Right forelimb (tissue), 1 donor: Measurements from ENCODE around the gene KIAA1191.
"Not testable (repeated sequence)": the region's sequence is repeated elsewhere in the genome, so short reads cannot be mapped to it uniquely, and the experiment has no call there.

Experiments
- DNase-seq: peaks from one replicate; pipeline ENCODE4 v3.0.0-alpha.2; 2018

KIAA1191 gene

DNA sequence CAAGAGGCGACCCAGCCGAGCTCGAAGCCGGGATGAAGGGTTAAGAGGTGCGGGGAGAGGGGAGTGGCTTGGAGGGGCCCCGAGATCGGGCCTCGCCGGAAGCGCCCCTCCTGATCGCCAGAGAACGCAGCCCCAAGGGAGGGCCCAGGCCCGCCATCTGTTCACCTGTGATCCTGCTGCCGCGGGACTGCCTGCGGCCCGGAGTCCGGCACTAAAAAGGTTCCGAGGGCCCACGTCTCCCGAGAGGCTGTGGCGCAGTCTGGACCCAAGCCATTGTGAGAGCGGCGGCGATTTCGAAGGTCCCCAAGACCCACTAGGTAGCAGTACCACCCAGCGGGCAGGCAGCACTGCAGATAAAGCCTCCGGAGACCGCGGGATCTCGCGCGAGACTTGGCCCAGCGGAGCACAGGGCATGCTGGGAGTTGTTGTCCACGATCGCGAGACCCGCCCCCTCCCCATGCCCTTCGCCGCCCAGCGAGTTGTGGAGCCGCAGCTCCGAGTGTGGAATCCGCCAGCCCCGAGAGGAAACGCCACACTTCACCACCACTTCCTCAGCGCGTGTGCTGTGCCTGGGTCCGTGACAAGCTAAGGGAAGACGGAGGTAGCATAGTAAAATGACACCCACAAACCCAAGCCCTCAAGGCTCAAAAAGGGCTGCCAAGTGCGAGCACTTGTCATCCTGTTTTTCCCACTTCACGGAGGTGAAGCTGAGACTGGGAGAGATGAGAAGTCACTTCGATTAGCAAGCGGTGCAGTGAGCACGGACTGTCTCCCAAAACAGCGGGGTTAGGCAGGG lies at the start of gene KIAA1191:
TSS of gene KIAA1191 (minus strand) at position 328 of the 796 bp plus-strand sequence. CDS start 2,256 bp downstream, outside the sequence.
- peak; percentile 94 for DNase-seq

- DNase-seq = no peak
Observed at GRCh38 chr5:176410486-176411180, 49.1 kb upstream of the KIAA1191 start.

DNA sequence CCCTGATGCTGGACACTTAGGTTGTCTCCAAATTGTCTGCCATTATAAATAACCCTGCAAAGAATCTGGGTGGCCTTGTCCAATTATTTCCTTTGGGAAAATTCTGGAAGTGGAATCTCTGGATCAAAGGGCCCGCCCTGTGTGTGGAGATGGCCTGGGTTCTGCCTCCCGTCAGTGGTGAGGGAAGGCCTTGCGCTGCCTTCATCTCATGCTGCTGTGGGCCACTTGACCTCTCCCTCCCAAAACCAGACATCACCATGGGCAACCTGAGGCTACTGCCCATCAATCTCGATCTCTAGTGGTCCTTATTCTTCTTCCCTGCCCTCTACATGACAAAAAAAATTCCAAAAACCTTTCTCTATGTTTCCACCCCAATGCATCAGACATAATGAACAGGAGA lies 48.2 kb upstream of the KIAA1191 start:
- DNase-seq = no peak

DNA sequence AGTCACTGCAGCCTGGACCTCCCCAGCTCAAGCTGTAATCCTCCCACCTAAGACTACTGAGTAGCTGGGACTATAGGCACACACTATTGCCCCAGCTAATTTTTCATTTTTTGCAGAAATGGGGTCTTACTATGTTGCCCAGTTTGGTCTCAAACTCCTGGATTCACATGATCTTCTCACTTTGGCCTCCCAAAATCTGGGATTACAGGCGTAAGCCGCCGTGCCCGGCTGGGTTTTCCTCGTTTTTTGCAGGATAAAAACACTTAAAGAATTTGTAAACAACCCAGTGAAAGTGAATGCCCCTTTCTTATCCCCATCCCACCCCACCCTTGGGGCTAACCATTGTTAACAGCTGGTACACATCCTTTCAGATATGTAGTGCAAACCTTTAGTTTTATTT lies 47.0 kb upstream of the KIAA1191 start:
- no peak for DNase-seq

DNA sequence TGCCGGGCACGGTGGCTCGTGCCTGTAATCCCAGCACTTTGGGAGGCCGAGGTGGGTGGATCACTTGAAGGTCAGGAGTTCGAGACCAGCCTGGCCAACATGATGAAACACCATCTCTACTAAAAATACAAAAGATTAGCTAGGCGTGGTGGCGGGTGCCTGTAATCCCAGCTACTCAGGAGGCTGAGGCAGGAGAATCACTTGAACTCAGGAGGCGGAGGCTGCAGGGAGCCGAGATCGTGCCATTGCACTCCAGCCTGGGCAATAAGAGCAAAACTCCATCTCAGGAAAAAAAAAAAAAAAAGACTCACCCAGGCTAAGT lies 46.6 kb upstream of the KIAA1191 start:
- not testable (repeated sequence) for DNase-seq

DNA sequence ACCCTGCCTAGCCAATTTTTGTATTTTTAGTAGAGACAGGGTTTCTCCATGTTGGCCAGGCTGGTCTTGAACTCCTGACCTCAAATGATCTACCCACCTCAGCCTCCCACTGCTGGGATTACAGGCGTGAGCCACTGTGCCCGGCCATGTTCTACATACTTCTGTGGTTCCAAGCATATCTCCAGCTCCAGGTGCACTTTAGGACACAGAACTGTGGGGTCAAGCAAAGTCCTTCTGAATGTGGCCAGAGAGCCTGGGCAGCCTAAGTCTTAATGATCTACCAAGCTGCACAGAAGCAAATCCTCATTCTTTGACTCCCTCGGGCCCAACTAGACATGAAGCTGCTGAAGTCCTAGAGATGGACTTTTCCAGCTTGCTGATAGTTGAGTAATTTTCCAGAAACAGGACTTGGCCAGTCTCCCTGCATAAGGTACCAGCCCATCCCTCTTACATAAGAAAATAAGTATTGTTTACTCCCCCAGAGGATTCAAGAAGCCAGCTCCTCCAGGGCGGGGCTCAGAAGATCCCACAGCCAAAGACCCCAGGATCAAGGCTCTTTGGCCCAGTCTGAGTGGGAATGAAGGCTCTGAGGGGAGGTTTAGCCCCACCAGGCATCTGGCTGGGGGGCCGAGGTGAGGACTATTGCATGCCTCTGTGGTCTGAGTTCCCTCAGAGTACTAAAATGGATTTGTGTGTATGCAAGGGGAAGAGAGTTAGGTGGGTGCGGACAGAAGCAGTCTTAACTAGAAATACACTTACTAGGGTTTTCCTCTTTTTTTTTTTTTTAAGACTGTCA lies 46.1 kb upstream of the KIAA1191 start:
- DNase-seq = peak; percentile 39

GRCh38 chr5:176406436-176407052 lies 45.0 kb upstream of the KIAA1191 start:
- DNase-seq = no peak

- DNase-seq = no peak
Observed at GRCh38 chr5:176405656-176406435, 44.3 kb upstream of the KIAA1191 start.

DNA sequence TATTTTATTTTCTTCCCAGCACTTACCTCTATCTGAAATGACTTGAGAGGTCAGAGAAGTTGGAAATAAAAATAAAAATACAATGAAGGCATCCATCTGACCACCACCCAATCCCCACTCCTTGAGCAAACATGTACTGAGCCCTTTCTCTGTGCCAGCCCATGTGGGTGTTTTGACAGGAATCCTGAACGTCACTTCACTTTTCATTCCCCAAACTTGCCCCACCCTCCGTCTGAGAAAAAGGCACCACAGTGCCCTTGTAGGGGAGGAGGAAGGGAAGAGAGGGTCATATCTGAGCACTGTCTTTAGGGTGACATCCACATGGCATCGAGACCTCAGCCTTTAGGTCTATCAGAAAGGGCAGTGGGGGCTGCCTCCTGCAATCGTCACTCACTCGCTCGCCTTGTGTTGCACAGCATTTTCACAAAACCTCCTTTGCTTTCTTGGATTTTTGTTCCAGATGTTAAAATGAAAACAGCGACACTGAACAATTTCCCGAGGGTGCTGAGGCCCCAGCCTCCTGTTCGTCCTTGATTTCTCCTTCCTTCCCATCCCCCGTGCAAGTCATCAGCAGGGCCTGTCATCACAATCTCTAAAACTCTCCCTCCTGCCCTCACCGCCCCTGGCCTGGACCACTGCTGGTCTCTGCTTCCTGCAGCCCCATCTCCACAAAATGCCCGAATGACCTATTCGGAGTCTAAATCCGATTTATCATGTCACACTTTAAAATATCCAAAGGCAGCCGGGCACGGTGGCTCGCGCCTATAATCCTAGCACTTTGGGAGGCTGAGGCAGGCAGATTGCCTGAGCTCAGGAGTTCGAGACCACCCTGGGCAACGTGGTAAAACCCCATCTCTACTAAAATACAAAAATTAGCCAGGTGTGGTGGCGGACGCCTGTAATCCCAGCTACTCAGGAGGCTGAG lies 40.0 kb upstream of the KIAA1191 start:
- no peak for DNase-seq

GRCh38 chr5:176400382-176401156 lies 39.0 kb upstream of the KIAA1191 start:
- DNase-seq = no peak

DNA sequence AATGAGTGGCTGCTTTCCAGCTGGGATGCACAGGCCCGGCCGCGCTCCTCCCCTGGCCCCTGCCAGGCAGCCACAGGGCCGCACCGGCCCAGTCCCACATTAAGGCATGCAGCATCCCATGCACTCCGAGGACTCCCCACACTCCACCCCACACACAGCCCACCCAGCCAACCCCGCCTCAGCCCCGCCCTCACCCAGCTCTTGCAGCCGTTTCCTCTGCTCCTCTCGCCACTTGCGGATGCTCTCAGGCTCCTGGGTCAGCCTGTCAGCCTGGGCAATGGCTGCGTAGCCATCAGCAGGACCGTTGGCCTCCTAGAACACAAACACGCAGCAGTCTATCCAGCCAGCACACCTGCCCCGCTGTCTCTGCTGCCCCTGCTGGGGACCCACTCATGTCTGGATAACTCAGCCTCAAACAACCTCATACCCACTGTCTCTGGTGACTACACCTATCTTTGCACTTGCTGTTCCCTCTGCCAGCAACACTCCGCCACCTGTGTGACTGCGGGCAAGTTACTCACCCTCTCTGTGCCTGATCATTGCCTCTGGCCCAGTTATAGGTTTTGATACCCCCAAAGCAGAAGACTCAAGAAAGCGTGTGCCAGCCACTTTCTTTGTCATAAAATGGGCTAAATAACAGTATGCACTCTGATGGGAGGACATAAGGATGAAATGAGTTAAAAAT lies 36.3 kb upstream of the KIAA1191 start:
- peak; percentile 2 for DNase-seq

DNA sequence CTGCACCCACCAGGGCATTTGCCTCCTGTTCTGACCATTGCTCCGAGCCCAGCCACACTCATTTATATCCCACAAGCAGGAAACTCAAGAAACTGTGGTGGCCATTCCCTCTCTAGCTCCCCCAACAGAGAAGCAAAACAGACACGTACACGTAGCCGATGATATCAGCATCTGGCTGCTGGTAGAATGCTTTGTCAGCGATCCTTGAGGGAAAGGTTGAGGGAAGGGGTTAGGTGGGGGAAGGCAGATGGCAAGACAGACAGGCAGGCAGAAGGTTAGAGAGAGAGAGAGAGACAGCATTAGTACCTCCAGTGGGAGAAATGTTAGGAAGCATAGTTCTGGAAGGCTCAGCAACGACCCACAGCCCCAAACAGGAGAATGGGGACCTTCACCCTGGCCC lies 34.8 kb upstream of the KIAA1191 start:
- DNase-seq = no peak

DNA sequence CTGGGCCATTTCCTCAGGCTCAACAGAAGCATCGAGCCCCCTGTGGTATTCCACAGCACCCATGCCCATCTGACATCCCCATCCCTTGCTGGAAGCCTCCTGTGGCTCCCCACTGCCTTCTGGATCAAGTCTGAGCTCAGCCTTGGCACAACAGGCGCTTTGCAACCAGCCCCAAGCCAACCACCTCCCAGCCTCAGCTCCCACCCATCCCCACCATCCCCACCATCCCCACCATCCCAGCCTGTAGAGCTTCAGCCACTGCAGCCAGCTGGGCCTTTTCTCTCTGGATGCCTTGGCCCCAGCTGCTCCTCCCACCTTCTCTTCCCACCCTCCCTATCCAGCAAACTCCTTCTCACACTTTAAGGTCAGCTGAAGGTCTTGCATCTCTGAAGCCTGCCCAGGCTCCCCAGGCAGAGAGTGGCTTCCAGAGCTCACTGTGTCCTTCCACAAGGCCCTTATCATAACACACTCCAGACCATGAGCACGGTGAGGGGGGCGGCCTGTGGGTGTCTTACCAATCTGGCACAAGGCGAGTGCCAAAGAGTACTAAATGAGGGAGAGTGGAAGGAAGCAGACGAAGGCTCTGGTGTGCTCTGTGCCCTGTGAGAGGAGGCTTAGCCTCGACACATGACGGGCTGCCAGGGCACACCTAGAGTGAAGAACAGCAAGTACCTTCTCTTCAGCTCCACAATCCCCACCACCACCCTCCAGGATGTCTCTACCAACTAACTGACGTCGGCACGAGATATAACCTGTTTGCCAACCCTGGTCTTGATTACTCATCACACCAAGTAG lies 33.5 kb upstream of the KIAA1191 start:
- no peak for DNase-seq

GRCh38 chr5:176394096-176394495 lies 32.5 kb upstream of the KIAA1191 start:
- DNase-seq = no peak

- DNase-seq = no peak
Observed at GRCh38 chr5:176392526-176392925, 31.0 kb upstream of the KIAA1191 start.

DNA sequence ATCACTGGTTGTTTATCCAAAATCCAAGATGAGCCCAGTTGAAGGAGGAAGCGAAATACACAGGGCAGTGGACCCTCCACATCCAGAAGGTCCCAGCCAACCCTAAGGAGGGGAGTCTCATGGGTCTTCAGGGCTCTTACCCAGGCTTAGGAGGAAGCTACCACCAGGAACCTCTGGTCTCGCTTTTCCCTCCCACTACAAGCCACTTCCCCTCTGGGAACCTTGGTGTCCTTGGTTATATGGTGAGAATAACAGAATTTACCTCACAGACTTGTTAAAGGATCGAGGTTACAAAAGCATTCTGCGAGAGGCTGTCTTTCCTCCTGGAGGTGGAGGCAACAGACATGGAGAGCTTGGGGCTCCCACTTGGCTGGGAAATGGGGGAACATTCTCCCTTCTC lies 30.4 kb upstream of the KIAA1191 start:
- no peak for DNase-seq

DNA sequence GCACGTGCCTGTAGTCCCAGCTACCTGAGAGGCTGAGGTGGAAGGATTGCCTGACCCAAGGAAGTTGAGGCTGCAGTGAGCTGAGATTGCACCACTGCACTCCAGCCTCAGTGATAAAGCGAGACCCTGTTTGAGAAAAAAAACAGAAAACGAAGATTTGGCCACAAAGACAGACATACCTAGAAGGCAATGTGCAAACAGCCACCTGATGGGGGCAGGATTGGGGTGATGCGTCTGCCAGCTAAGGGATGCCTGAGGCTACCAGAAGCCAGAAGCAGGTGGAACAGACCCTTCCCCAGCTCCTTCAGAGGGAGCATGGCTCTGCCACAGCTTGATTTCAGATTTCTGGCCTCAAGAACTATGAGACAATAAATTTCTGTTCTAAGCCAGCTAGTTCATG lies 29.9 kb upstream of the KIAA1191 start:
- no peak for DNase-seq

DNA sequence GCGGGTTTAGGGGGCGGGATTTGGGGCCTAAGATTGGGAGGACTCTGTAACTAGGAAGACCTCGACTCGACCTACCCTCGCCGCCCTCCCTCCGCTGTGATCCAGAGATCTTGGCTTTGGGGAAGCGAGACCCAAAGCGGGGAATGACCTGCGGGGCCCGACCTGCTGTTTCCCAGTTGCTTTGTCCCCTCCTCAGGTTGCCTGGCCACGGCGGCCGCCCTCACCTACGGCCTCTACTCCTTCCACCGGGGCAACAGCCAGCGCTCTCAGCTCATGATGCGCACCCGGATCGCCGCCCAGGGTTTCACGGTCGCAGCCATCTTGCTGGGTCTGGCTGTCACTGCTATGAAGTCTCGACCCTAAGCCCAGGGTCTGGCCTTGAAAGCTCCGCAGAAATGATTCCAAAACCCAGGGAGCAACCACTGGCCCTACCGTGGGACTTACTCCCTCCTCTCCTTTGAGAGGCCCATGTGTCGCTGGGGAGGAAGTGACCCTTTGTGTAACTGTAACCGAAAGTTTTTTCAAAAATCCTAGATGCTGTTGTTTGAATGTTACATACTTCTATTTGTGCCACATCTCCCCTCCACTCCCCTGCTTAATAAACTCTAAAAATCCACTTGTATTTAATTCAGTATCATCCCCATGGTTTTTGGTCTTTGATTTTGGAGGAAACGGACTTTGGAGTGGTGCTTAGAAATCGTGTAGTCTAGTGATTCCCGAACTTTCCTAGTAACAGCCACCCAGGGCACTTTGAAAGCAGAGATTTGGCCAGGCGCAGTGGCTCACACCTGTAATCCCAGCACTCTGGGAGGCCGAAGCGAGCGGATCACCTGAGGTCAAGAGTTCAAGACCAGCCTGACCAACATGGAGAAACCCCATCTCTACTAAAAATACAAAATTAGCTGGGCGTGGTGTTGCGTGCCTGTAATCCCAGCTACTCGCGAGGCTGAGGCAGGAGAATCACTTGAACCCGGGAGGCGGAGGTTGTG lies 27.9 kb upstream of the KIAA1191 start:
- no peak for DNase-seq
